GM12801 (cell line): ENCODE measurements around the gene CNEP1R1.

Source experiments
- TF ChIP-seq, protein P1 (sequence below): IDR thresholded peaks from one replicate; pipeline ENCODE4 v1.5.1; 2011; ENCODE audit warnings: control low read depth; ENCODE audit not compliant: insufficient read length; ENCODE audit errors: extremely low read depth

Gene CNEP1R1, protein sequence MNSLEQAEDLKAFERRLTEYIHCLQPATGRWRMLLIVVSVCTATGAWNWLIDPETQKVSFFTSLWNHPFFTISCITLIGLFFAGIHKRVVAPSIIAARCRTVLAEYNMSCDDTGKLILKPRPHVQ

DNA sequence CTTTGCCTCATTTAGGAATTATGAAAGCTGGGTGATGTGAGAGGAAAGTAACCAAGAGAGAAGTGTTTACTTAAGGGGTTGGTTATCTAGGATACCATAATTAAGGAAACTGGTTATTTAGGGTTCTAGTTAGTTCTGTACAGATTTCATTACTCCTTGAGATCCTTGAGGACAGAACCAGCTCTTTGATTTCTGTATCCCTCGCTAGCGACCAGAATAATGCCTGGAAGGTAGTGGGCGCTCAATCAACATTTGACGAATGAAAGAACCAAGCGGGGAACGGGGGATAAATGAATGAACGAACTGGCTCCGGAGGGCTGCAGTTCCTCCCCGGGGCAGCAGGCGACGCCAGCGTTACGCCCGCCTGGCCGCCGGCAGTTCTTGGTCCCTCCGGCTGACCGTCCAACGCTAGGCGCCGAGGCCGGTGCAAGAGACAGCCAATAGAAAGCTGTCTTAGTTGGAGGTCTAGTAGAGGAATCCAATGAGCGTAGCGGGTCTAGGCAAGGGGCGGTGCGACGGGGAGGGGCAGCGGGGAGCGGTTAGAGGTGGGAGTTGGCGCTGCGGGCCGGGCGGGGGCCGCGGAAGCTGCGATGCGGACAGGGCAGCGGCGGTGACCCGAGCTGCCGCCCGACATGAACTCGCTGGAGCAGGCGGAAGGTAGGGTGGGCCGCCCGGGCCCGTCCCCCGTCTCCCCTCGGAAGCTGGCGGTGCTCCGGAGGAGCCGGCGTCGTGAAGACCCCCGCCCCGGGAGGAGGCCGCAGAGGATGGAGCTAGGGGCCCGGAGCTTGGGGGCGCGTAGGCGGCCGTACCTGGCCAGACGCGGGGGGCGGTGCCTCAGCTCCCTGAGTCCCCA lies at the start of gene CNEP1R1:
Gene CNEP1R1, plus strand, starts transcription at position 542 of the 853 bp plus-strand sequence. Its CDS starts 91 bp downstream, at position 633.
- TF ChIP-seq, protein P1, sequence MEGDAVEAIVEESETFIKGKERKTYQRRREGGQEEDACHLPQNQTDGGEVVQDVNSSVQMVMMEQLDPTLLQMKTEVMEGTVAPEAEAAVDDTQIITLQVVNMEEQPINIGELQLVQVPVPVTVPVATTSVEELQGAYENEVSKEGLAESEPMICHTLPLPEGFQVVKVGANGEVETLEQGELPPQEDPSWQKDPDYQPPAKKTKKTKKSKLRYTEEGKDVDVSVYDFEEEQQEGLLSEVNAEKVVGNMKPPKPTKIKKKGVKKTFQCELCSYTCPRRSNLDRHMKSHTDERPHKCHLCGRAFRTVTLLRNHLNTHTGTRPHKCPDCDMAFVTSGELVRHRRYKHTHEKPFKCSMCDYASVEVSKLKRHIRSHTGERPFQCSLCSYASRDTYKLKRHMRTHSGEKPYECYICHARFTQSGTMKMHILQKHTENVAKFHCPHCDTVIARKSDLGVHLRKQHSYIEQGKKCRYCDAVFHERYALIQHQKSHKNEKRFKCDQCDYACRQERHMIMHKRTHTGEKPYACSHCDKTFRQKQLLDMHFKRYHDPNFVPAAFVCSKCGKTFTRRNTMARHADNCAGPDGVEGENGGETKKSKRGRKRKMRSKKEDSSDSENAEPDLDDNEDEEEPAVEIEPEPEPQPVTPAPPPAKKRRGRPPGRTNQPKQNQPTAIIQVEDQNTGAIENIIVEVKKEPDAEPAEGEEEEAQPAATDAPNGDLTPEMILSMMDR: peak; percentile 68

DNA sequence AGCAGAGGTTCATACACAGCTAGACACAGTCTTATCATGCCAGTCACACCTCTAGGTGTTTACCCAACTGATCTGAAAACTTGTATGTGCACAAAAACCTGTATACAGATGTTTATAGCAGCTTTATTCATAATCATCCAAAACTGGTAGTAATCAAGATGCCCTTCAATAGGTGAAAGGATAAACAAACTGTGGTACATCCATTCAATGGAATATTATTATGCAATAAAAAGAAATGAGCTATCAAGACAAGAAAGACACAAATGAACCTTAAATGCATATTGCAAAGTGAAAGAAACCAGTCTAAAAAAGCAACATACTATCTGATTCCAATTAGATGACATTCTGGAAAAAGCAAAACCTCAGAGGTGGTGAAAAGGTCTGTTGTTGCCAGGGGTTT lies 47.6 kb upstream of the CNEP1R1 start:
- TF ChIP-seq, protein P1: no peak

DNA sequence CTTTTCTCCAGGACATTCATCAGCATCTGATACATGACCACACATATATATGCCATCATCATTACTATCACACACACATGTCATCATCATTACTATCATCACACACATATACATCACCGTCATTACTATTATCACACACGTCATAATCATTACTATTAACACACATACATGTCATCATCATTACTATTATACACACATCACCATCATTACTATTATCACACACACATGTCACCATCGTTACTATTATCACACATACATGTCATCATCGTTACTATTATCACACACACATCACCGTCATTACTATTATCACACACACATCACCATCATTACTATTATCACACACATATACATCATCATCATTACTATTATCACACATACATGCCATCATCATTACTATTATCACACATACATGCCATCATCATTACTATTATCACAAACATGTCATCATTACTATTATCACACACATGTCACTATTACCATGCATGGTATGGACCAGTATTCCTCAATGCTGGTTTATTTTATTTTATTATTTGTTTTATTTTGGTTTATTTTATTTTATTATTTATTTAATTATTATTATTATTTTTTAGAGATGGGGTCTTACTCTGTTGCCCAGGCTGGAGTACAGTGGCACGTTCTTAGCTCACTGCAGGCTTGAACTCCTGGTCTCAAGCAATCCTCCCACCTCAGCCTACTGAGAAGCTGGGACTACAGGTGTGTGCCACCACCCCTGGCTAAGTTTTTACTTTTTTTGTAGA lies 46.3 kb upstream of the CNEP1R1 start:
- TF ChIP-seq, protein P1: no peak

DNA sequence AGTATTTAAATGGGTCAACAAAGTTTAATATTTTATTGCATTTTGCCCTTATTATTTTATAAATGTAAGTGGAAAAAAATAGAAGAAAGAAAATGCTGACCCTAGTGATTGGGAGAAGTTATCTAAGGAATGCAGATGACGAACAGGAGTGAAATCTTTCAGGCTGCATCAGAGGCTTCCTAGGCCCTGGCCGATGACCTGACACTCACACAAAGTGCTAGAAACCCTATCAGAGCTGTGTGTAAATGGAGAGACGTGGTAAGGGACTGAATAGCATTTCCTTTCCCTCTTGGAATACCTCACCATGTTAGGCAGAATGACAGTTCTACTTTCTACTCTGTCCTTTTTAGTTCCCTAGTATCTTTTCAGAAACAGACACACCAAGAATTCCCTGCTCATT lies 44.9 kb upstream of the CNEP1R1 start:
- TF ChIP-seq, protein P1: no peak

DNA sequence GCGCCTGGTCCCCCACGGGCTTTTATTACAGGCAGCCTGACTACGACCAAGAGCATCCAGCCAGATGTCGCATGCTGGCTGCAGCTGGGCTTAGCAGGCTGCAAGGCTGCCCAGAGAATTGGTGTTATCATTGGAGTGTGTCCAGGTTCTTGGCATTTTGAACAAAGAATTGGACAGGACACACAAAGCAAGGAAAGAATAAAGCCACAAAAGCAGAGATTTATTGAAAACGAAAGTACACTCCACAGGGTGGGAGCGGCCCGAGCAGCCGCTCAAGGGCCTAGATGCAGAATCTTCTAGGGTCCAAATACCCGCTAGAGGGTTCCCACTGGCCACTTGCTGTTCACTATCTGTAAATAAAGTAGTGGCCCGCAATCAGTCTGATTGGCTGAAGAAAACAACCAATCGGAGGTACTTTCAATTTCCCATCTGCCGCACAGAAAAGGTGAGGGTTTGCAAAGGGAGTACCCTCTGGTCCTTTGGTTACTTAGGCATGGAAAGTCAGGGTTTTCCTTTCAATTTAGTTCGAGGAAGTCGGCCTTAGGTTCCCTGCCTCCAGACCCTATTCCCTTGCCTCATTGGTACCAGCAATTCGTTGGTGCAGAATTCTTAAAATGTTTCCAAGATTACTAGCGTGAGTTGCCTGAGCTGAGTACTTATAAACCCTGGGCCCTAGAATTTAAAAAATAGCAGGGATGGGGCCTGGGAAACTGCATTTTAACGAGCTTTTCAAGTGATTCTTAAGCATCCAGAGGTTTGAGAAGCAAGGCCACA lies 38.5 kb upstream of the CNEP1R1 start:
- TF ChIP-seq, protein P1: no peak

DNA sequence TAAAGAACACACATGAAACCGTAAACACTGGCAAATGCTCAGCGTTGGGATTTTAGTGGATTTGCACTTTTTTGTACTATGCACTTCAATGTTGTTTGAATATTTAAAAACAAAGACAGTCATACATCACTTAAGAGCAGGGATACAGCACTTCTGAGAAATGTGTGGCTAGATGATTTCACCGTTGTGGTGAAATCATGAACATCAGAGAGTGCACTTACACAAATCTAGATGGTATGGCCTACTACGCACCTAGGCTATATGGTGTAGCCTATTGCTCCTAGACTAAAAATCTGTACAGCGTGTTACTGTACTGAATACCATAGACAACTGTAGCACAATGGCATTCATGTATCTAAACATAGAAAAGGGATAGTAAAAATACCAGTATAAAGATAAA lies 37.6 kb upstream of the CNEP1R1 start:
- TF ChIP-seq, protein P1: no peak
